ENCODE data around the gene TMEM239. TPM values are rescaled to one million over a fixed set of nuclear protein-coding genes. Genes with fewer than 3 reads are reported as not detected.
"Not testable (repeated sequence)": the region's sequence is repeated elsewhere in the genome, so short reads cannot be mapped to it uniquely, and the experiment has no call there.

Gene TMEM239
- polyA plus RNA-seq, 12 donors, result not detected

GRCh38 chr20:2820896-2821869 is 5.0 kb downstream of the TMEM239 start:
- DNase-seq, result no peak

DNA sequence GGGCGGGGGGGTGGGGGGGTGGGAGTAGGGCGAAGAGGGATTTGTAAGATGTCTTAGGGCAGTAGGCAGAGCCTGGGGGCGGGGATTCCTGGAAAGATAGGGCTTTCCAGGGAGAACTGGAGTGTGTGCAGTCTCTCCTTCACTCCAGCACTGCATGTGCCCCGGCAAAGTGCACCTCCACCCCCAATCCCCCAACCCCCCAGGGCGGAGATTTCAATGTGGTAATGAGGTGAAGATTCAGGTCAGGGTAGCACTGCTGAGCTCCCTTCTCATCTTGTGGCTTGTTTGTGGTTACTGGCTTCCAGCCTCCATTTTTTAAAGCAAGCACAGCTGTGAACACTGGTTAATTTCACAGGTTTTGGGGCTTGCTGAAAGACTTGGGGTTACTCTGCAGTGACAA is 5.9 kb downstream of the TMEM239 start:
- no peak for DNase-seq

DNA sequence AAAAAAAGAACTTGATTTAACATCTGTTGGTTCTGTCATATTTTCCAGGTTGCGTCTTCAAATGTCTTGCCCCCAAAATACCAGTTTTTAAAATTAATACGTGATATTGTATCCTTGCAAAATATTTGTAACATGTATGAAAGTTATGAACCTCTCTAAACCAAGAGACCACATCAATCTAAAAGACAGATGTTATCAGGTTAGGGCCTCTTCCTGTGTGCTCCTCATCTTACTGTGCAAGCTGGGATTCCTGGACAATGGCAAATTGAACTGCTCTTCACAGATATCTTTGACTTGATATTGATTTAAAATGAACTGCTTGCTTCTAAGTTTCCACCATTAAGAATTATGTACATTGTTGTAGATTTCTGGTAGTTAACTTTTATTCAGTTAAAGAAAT is 9.6 kb downstream of the TMEM239 start:
- DNase-seq, result no peak

- DNase-seq, result no peak
These were observed 10.5 kb downstream of the TMEM239 start for GRCh38 chr20:2826655-2827054.

GRCh38 chr20:2829376-2829775 is 13.2 kb downstream of the TMEM239 start:
- DNase-seq, result no peak

GRCh38 chr20:2831206-2831605 is 15.0 kb downstream of the TMEM239 start:
- DNase-seq, result not testable (repeated sequence)

DNA sequence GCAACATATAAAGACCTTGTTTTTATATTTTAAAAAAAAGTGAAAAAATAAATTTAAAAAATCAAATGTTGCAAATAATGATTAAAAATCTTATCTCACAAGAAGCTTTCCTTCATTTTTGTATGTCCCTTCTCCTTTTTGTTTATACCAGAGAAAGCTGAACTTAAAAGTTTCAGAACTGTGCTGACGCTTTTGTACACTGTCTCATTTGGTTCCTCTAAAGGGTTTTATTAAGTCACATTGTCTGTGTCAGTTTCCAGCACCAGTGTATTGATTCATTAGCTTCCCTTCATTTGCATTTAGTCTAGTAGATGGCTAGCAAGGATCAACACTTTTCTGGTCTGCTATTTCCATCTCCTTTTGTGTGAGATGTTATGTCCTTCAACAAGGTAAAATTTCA is 17.6 kb downstream of the TMEM239 start:
- no peak for DNase-seq

DNA sequence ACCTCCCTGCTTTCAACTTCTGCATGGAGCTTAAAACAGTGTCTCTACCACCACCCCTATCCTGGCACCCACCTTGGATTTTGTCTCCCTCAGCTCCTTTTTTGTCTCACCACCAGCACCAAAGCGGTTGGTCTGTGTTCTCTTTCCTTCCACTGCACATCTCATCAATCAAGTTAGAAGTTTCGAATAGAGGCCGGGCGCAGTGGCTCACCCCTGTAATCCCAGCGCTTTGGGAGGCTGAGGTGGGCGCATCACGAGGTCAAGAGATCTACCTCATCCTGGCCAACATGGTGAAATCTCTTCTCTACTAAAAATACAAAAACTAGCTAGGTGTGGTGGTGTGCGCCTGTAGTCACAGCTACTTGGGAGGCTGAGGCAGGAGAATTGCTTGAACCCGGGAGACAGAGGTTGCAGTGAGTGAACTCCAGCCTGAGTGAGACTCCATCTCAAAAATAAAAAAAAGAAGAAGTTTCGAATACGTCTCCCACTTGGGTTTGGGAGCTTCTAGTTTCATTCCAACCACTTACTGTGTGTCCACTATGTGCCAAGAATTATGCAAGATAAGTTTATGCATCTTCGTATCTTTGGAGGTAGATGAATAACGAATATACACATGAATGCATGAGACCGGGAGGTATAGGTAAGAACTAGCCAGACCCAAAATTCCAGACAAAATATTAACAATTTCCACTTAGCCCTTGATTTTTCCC is 18.4 kb downstream of the TMEM239 start:
- no peak for DNase-seq

GRCh38 chr20:2835331-2835796 is 19.2 kb downstream of the TMEM239 start:
- no peak for DNase-seq

DNA sequence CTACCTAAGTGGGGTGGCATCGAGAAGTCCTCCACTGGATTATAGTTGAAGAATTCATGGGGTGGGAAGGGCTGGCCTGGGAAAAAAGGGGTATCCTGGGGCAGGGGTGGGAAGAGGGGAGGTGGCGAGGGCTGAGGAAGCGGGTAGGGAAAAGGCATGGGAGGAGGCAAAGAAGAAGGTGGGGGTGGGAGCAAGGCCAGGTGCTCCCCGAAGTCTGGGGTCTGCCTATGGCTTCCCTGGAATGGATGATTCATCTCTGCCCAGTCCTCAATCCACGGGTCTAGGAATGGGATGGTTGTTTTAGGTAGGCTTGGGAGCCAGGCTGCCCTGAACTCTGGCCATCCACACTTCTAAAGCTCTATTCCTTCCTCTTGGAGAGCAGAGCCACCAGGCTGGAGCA is 19.9 kb downstream of the TMEM239 start:
- DNase-seq, result no peak

GRCh38 chr20:2837221-2837960 is 21.2 kb downstream of the TMEM239 start:
- no peak for DNase-seq

DNA sequence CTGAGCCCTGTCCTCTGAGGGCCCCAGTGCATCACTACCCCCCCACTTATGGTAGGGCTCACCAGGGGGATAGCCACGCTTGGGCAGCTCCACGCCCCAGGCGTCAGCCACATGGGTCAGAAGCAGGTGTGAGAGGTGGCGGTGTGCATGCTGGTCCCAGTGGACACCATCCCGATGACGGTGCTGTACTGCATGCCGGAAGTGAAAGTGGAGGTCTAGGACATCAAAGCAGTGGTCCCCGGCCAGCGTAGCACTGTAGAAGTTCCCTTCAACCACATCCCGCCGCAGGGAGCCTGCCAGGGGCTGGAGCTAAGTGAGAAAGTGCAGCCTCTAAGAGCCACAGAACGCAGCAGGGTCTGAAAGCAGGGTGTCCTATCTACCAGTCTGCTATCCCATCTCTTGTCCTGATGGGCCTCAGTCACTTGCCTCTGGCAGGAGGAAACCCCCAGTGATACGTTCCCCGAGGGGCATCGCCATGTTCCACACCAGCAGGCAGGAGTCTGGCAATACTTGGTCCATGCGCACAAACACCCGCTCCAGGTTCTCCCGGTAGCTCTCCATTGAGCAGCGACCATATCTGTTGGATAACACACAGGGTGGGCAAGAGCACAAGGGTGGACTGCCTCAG is 22.1 kb downstream of the TMEM239 start:
- no peak for DNase-seq

DNA sequence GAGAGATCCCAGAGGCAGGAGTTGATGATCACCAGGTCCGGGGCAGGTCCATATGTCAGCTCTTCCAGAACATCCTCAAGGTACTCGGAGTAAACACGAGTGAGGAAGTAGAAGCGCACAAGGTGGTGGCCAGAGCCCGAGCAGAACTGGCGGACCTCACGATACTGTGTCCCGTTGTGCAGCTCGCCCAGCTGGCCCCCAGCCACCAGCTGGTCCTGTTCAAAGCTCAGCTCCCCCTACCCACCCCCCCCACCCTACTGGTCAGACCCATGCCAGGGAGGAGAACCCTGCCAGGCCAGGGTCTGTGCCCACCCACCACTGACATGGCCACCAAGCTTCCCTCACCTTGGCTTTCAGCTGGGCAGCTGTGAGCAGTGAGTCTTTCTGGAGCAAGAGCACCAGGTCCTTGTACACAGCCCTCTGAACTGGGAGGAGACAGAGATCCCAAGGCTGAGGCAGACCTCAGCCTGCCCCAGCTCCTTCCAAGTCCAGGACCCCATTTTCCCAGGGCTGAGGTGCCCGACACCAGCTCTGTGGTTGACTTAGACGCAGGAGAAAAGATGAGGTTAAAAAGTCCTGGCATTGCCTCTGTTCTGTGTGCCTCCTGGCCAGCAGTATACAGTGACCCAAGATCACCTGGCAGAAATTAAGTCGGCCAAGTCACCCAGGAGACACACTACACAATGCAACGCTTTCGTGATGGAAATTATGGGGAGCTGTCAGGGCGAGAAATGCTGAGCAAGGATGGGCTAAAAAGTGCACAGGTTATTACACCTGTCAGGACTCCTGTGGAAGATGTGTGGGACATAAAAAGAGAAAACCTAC is 22.9 kb downstream of the TMEM239 start:
- DNase-seq, result no peak

- DNase-seq, result no peak
These were observed 23.6 kb downstream of the TMEM239 start for GRCh38 chr20:2839732-2840137.

GRCh38 chr20:2840138-2840966 is 24.2 kb downstream of the TMEM239 start, which contains the start of the genes PCED1A and VPS16:
Gene PCED1A, minus strand, starts transcription at chr20:2840655. Its CDS starts 743 bp downstream, at chr20:2839912.
Gene VPS16, plus strand, starts transcription at chr20:2840745. Its CDS starts 30 bp downstream, at chr20:2840775.
- DNase-seq, result peak; percentile 93

- DNase-seq, result peak; percentile 75
These were observed 24.9 kb downstream of the TMEM239 start for GRCh38 chr20:2840967-2841531.

DNA sequence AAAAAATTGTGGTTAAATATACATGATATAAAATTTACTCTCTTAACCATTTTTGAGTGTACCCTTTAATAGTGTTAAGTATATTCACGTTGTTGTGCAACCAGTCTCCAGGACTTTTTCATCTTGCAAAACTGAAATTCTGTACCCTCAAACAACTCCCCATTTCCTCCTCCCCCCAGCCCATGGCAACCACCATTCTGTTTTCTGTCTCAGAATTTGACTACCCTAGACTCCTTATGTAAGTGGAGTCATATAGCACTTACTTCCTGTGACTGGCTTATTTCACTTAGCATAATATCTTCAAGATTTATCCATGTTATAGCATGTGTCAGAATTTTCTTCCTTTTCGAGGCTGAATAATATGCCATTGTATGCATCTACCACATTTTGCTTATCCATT is 29.4 kb downstream of the TMEM239 start:
- DNase-seq, result no peak

DNA sequence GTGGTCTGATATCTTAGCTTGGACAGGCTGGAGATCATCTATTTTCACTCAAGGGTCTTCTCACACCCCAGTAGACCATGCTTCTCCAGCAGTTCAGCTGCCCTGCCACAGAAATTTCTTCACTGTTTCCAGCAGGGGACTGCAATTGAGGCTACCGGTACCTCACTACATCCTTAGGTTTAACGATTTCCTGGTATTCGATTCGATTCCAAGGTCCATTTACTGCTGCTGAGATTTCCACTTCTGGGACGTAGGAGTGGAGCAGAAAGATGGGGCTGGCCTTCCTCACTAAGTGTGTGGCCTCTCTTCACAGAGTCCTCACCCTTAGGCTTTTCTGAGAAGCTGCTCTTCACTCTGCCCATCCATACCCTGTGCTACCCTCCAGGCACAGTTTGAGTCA is 30.5 kb downstream of the TMEM239 start:
- no peak for DNase-seq

GRCh38 chr20:2847802-2848201 is 31.6 kb downstream of the TMEM239 start:
- DNase-seq, result no peak

All from muscle of arm (tissue), 12 donors.